ENCODE results near the gene DNAJC6. TPM values are rescaled to one million over a fixed set of nuclear protein-coding genes. Genes with fewer than 3 reads are reported as not detected.
"Not testable (repeated sequence)": the region's sequence is repeated elsewhere in the genome, so short reads cannot be mapped to it uniquely, and the experiment has no call there.

DNAJC6 gene
- polyA plus RNA-seq, 1 donor (not counting 4 experiments of a cell fraction or from before 2014, with no cell fraction given) = 7.7 TPM

DNA sequence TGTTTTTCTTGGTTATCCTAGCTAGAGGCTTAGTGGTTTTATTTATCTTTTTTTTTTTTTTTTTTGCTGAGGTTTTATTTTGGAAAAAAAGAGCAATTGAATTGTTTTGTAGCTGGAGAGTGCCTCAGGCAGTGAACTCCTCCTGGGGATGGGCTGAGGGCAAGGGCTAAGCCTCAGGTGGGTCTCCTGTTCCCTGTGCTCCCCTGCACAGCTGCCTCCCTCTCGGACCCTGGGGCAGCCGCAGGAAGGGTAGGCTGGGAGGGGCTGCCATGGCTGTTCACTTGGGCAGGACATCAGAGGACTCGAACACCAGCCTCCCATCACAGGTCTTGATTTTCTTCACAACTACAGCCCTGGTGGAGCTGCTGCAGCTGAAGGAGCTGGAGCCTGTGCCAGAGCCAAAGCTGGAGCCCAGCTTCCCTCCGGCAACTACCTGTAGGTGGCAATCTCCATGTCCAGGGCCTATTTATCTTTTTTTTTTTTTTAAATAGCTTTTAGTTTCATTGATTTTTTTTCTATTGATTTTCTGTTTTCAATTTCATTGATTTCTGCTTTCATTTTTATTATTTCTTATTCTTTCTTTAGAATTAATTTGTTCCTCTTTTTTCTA, 140.0 kb downstream of the DNAJC6 start:
- no peaks in the 10 kb centered on the region for H4K20me1 ChIP-seq (ENCODE audit: control insufficient read depth, extremely low read depth, insufficient read depth, low read length)
- dilution Hi-C loops (cut with MboI; ENCODE audit: extremely low pct_ligation_motif_present, low sequenced_read_pairs) = no loop called here
- no peaks in the 10 kb centered on the region for H3K9me1 ChIP-seq (ENCODE audit: control insufficient read depth, extremely low read depth, insufficient read depth, low read length)
- DNase-seq (ENCODE audit: low read depth, low spot score) (no peak), FAIRE-seq (no peak)
- H3K4me1 ChIP-seq (ENCODE audit: control insufficient read depth, extremely low read depth, insufficient read depth, low read length) = no peaks in the 10 kb centered on the region
- H3K27ac ChIP-seq (ENCODE audit: control insufficient read depth, insufficient read depth, low read length) = no peak overlapping the region
- H3K4me2 ChIP-seq (ENCODE audit: control insufficient read depth, extremely low read depth, insufficient read depth, low read depth, low read length) = no peak overlapping the region
- H3K9me3 ChIP-seq (ENCODE audit: control insufficient read depth, low read depth, low read length) = no peaks in the 10 kb centered on the region
- H3K36me3 ChIP-seq (ENCODE audit: control insufficient read depth in 2 of 2, extremely low read depth in 1 of 2, insufficient read depth in 2 of 2, low read length in 2 of 2) = no peaks in the 10 kb centered on the region
- no peak overlapping the region for H3K9ac ChIP-seq (ENCODE audit: control insufficient read depth, extremely low read depth, insufficient read depth, low read length)
- no peaks in the 10 kb centered on the region for H3K79me2 ChIP-seq (ENCODE audit: control insufficient read depth, insufficient read depth, low read length)
- H3K27me3 ChIP-seq (ENCODE audit: control insufficient read depth, extremely low read depth, insufficient read depth, low read length) = no peaks in the 10 kb centered on the region
- no peak overlapping the region for H2AFZ ChIP-seq (ENCODE audit: control insufficient read depth, low read length)
- TF ChIP-seq, protein P1, sequence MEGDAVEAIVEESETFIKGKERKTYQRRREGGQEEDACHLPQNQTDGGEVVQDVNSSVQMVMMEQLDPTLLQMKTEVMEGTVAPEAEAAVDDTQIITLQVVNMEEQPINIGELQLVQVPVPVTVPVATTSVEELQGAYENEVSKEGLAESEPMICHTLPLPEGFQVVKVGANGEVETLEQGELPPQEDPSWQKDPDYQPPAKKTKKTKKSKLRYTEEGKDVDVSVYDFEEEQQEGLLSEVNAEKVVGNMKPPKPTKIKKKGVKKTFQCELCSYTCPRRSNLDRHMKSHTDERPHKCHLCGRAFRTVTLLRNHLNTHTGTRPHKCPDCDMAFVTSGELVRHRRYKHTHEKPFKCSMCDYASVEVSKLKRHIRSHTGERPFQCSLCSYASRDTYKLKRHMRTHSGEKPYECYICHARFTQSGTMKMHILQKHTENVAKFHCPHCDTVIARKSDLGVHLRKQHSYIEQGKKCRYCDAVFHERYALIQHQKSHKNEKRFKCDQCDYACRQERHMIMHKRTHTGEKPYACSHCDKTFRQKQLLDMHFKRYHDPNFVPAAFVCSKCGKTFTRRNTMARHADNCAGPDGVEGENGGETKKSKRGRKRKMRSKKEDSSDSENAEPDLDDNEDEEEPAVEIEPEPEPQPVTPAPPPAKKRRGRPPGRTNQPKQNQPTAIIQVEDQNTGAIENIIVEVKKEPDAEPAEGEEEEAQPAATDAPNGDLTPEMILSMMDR (optimal IDR thresholded peaks at IDR 0.05 in 1 of 3, IDR thresholded peaks at IDR 0.05 in 1 of 3, conservative IDR thresholded peaks at IDR 0.05 in 1 of 3; ENCODE audit: extremely low read depth in 1 of 3, insufficient read depth in 2 of 3, low read length in 3 of 3) = peak in 1 of 3 experiments; percentile 20
- no peak for TF ChIP-seq EZH2 (IDR thresholded peaks at IDR 0.05; ENCODE audit: low read length)
- H3K4me3 ChIP-seq (ENCODE audit: control insufficient read depth in 2 of 3, extremely low read depth in 1 of 3, insufficient read depth in 2 of 3, low read depth in 1 of 3, low read length in 3 of 3) = no peak overlapping the region

DNA sequence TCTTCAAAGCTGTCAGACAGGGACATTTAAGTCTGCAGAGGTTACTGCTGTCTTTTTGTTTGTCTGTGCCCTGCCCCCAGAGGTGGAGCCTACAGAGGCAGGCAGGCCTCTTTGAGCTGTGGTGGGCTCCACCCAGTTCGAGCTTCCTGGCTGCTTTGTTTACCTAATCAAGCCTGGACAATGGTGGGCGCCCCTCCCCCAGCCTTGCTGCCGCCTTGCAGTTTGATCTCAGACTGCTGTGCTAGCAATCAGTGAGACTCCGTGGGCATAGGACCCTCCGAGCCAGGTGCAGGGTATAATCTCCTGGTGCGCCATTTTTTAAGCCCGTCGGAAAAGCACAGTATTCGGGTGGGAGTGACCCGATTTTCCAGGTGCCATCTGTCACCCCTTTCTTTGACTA, 146.3 kb downstream of the DNAJC6 start:
- FAIRE-seq; dilution Hi-C loops (cut with MboI; ENCODE audit: extremely low pct_ligation_motif_present, low sequenced_read_pairs); H3K79me2 ChIP-seq (ENCODE audit: control insufficient read depth, insufficient read depth, low read length); H2AFZ ChIP-seq (ENCODE audit: control insufficient read depth, low read length); H3K27me3 ChIP-seq (ENCODE audit: control insufficient read depth, extremely low read depth, insufficient read depth, low read length); H3K9me3 ChIP-seq (ENCODE audit: control insufficient read depth, low read depth, low read length); H3K4me3 ChIP-seq (ENCODE audit: control insufficient read depth in 2 of 3, extremely low read depth in 1 of 3, insufficient read depth in 2 of 3, low read depth in 1 of 3, low read length in 3 of 3); H3K9ac ChIP-seq (ENCODE audit: control insufficient read depth, extremely low read depth, insufficient read depth, low read length); H3K9me1 ChIP-seq (ENCODE audit: control insufficient read depth, extremely low read depth, insufficient read depth, low read length); H3K4me2 ChIP-seq (ENCODE audit: control insufficient read depth, extremely low read depth, insufficient read depth, low read depth, low read length); H3K36me3 ChIP-seq (ENCODE audit: control insufficient read depth in 2 of 2, extremely low read depth in 1 of 2, insufficient read depth in 2 of 2, low read length in 2 of 2); H3K4me1 ChIP-seq (ENCODE audit: control insufficient read depth, extremely low read depth, insufficient read depth, low read length); H3K27ac ChIP-seq (ENCODE audit: control insufficient read depth, insufficient read depth, low read length); H4K20me1 ChIP-seq (ENCODE audit: control insufficient read depth, extremely low read depth, insufficient read depth, low read length); DNase-seq (ENCODE audit: low read depth, low spot score): not testable (repeated sequence)

DNA sequence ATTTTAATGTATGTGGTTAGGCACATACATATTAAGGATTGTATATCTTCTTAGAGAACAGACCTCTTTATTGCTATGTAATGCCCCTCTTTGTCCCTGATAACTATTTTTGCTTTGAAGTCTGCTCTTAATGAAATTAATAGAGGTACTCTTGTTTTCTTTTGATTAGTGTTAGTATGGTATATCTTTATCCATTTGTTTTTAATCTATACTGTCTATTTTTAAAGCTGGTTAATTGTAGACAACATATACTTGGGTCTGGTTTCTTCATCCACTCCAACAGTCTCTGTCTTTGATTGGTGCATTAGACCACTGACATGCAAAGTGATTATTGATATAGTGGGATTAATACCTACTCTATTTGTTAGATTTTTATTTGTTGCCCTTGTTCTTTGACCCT, 147.1 kb downstream of the DNAJC6 start:
- Histone ChIP-seq H3K9me3 (ENCODE audit: control insufficient read depth, low read depth, low read length) (no peaks in the 10 kb centered on the region), H3K36me3 (ENCODE audit: control insufficient read depth in 2 of 2, extremely low read depth in 1 of 2, insufficient read depth in 2 of 2, low read length in 2 of 2) (no peaks in the 10 kb centered on the region), H2AFZ (ENCODE audit: control insufficient read depth, low read length) (no peak overlapping the region), H3K4me2 (ENCODE audit: control insufficient read depth, extremely low read depth, insufficient read depth, low read depth, low read length) (no peak overlapping the region), H3K9me1 (ENCODE audit: control insufficient read depth, extremely low read depth, insufficient read depth, low read length) (no peaks in the 10 kb centered on the region), H3K4me1 (ENCODE audit: control insufficient read depth, extremely low read depth, insufficient read depth, low read length) (peaks cover 4% of the 10 kb centered on the region), H3K4me3 (ENCODE audit: control insufficient read depth in 2 of 3, extremely low read depth in 1 of 3, insufficient read depth in 2 of 3, low read depth in 1 of 3, low read length in 3 of 3) (no peak overlapping the region), H4K20me1 (ENCODE audit: control insufficient read depth, extremely low read depth, insufficient read depth, low read length) (no peaks in the 10 kb centered on the region), H3K27me3 (ENCODE audit: control insufficient read depth, extremely low read depth, insufficient read depth, low read length) (no peaks in the 10 kb centered on the region), H3K9ac (ENCODE audit: control insufficient read depth, extremely low read depth, insufficient read depth, low read length) (no peak overlapping the region), H3K27ac (ENCODE audit: control insufficient read depth, insufficient read depth, low read length) (no peak overlapping the region), H3K79me2 (ENCODE audit: control insufficient read depth, insufficient read depth, low read length) (no peaks in the 10 kb centered on the region)
- DNase-seq (ENCODE audit: low read depth, low spot score) (no peak), FAIRE-seq (no peak)
- dilution Hi-C loops (cut with MboI; ENCODE audit: extremely low pct_ligation_motif_present, low sequenced_read_pairs) = no loop called here
- TF ChIP-seq, protein P1 (optimal IDR thresholded peaks at IDR 0.05 in 1 of 3, IDR thresholded peaks at IDR 0.05 in 1 of 3, conservative IDR thresholded peaks at IDR 0.05 in 1 of 3; ENCODE audit: extremely low read depth in 1 of 3, insufficient read depth in 2 of 3, low read length in 3 of 3) = no peak
- TF ChIP-seq EZH2 (IDR thresholded peaks at IDR 0.05; ENCODE audit: low read length) = no peak

Measured in keratinocyte (primary cell).